Fibroblast of skin of right biceps (primary cell): ENCODE results near the gene ATP6V0A4.
"Not testable (repeated sequence)": the region's sequence is repeated elsewhere in the genome, so short reads cannot be mapped to it uniquely, and the experiment has no call there.

Source experiments
- DNase-seq: peaks from one replicate; pipeline ENCODE4 v3.0.0-alpha.2; 2013

Gene ATP6V0A4

DNA sequence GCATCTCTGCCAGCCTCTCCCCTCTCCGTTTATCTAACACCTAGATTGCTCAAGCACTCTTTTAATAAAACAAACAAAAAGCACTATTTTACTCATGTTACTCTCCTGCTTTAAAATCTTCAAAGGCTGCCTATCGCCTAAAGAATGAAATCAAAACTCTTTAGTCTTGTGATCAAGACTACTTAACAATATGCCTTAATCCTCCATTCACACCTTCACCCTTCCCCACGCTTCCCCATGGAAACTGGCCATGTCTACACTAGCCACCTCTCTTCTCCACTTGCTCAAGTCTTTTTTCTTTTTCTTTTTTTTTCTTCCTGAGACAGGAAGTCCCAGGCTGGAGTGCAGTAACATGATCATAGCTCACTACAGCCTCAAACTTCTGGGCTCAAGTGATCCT is 48.0 kb downstream of the ATP6V0A4 start:
- DNase-seq, result no peak

DNA sequence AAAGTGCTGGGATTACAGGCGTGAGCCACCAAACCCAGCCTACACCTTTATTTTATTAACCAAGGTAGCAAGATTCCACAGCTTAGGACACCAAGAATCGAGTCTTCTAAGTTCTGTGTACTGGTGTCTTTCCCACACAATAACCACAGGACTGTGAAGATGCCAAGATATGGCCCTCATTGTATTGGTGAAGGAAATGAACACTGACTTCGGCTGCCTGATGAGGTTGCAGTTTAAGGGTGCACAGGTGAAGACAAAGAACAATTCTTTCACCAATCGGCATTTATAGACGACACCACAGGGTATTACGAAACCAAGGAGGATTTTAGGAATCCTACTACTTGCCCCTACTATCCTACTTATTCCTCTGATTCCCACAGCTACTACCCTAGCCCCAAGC is 49.3 kb downstream of the ATP6V0A4 start:
- no peak for DNase-seq

DNA sequence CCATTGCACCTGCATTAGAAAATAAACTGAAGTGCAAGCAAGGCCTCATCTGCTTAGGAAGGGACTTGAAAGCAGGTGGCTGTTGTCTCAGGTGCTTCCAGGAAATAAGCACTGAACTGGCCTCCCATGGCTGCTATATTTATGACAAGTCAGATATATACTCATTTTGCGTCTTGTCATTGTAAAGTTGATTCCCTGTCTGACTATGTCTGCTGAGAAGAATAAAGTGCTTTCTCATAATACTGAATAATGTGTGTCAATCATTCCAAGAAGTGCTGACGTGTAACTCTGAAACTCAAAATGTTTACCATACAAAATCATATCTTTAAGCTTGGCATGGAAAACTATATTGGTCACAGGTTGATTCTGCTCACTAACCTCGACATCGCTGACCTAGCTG is 51.9 kb downstream of the ATP6V0A4 start:
- no peak for DNase-seq

DNA sequence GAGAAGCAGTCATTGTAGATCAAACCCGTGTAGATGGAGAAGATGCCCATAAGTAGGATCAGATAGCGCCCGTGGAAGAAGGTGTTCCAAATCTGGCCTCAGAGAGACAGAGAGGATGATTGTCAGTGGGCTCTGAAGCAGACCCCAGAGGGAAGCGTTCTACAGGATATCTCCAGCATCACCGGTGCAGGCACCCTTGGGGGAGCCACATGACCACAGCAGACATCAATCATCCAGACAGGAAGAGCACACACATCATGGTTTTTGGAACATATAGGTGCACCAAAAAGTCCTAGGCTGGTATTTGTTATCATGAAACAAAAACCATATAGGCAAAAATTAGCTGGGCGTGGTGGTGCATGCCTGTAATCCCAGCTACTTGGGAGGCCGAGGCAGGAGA is 52.8 kb downstream of the ATP6V0A4 start:
- no peak for DNase-seq

DNA sequence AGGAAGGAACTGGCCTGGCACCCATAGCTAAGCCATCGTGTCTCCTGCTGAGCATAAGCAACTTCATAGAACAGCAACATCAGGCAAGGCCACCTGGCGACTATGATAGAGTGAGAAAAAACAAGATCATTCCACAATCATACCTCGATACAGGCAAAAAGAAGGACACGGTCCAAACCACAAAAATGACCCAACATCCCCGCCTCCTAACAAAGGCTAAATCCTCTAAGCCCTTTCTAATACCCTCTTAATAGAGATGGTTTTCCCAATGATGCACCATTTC is 56.6 kb downstream of the ATP6V0A4 start:
- DNase-seq, result no peak

DNA sequence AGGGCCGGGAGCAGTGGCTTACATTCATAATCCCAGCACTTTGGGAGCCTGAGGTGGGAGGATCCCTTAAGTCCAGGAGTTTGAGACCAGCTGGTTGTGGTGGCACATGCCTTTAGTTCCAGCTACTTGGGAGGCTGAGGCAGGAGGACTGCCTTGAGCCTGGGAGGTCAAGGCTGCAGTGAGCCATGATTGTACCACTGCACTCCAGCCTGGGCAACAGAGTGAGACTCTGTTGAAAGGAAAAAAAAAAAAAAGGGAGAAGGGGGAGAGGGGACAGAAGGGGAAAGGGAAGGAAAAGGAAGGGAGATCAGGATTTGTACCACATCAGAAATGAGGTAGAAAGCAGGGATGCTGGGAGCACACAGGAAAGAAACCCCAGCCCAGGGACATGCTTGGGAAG is 58.1 kb downstream of the ATP6V0A4 start:
- no peak for DNase-seq

DNA sequence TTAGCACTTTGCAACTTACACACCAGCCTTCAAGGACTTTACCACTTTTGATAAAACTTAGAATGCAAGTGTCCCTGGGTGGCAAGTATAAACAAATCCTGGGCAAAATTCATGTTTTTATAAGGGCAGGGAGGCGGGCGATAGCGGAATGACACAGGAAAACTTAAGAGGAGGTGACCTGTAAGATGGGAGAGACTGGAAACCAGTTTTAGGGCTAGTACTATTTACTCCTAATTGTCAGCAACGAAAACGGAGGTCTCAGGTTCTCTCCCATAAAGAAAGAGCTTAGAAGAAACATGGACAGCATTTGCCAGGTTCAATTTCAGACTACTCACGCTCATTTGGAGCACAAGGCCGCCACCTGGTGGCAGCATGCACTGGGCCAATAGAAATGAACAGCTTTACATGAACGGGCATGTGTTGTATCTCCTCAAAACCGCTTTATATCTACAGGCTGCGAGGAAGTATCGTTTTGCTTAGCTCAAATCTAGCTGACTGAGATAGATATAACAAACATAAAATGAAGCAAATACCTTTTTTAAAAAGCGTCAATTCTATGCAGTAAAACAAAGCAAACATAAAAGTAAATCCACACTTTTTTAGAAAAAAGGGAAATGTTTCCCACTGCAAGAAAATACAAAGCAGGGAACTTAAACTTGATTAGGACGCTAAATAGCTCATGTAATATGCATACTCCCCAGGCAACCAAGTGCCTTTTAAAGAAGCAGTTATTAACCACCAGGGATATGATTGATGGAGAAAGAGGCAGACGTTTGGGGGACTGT is 59.3 kb downstream of the ATP6V0A4 start:
- DNase-seq, result peak; percentile 66

DNA sequence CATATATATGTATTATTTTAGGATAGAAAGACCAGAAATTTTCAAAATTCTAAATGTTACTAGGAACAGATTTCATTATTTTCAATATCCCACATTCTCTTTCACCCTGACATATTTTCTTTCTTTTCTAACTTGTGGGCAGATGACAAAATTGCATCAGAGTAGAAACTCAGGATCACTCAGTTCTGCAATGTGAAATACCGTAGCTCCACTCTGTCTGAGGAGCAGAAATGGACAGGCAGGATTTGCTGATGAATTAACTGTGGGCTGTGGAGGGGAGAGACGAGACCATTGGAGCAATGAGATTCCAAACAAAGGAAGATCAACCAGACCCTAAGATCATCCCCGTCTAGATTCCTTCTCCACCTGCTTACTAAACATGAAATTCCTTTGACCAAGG is 59.9 kb downstream of the ATP6V0A4 start:
- no peak for DNase-seq

DNA sequence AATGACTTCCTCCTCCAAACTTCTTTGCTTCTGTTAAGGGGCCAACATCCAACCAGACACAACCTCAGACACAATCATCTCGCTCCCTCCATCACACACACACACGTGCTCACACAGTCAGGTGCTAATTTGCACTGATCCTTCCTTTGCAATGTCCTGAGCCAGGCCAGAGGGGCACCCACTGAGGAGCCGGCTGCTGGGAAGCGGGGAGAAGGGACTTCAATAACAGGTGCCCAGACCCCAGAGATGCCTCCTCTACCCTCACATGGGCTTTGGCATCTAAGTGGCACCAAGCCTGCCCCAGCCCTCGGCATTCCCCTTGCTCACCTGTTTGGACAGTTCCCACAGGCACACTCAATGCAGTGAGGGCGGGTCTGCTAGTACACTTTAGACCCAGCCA is 62.6 kb downstream of the ATP6V0A4 start:
- no peak for DNase-seq

DNA sequence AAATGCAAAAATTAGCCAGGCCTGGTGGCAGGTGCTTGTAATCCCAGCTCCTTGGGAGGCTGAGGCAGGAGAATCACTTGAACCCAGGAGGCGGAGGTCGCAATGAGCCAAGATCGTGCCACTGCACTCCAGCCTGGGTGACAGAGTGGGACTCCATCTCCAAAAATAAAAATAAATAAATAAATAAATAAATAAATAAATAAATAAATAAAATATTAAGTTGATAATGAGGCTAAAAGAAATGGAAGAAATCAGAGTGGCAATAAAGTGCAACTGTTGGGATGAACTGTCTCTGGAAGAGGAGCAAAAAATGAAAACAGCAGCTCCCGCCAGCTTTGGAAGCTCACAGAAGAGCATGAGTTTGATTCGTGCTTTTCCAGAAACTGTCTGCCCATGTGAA is 66.3 kb downstream of the ATP6V0A4 start:
- DNase-seq, result not testable (repeated sequence)

DNA sequence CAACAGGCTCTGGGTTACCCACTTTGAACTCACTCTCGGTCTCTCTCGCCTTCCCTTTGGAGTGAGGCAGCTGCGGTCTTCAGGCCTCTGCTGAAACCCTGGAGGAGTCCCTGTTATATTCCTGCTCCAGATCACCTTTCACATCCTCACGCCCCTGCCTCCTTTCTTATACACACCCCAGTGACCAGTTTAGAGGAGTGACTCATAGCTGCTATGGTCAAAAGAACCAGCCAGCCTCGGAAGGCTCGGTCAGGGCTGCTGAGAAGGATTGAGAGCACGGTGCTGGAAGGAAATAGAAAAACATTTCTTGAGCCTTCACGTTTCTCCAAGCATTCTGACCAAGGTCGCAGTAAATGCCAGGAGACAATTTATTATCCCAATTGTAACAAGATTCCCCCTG is 68.6 kb downstream of the ATP6V0A4 start:
- no peak for DNase-seq

DNA sequence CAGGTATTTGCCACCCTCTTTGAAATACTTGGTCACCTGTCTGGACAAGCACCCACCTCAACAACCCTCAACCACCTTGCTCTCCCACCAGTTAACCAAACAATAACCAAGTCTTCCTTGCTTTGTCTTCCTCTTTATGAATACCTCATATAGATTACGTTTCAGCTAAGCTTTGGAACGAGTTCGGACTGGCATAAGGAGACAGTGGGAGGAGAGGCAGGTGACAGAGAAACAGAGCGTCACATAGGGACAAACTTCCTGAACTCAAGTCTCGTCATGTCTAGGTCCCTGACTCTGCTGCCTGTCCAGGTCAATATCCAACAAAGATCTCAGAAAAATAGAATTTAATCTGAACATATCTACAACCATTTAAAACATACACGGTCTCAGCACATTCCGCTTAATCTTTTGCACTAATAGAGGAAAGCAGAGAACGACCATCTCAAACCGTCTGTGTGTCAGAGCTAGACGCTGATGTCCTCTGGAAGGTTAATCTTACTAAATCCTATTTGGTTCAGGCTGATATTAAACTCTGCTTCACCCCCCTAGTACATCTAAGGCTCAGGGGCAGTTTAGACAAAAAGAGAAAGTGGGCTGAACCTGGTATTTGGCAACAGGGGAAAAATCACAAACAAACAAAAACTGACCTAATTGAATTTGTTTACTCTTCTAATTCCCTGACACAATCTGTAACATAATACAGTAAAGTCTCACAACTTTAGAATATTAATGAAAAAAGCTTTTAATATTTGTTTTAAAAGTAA is 70.5 kb downstream of the ATP6V0A4 start:
- DNase-seq, result no peak

DNA sequence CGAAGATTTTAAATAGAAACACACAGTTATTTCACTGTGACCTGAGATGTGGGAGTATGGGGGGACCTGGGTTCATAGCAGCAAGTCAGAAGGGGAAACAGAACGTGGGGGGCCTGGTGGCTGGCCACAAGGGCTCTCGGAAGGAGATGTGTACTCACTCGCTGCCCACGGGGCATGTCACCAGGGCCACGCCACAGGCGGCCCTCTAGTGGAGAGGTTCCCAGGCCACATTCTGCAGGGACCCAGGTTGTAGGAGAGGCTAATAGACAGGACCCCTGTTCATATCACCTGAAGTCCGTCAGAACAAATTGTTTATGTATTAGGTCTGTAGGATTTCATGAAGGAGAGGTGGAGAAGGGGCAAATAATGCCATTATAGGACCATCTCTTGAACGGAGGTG is 71.7 kb downstream of the ATP6V0A4 start:
- no peak for DNase-seq

DNA sequence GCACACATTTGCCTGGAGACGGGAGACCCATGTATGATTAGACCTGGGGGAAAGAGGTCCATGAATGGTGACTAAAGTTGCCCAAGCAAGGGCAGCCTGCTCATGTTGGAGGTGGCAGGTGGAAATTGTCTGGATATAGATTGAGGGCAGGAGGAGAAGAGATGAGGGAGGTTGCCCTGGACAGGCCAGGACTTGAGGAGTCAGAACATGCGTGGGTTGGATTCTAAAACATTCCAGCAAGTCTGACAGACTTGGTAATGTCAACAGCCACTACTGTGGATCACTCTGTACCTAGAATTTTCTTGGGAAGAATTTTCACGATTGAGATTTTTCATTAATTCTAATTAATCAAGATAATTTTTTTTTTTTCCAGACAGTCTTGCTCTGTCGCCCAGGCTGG is 77.7 kb downstream of the ATP6V0A4 start:
- no peak for DNase-seq

DNA sequence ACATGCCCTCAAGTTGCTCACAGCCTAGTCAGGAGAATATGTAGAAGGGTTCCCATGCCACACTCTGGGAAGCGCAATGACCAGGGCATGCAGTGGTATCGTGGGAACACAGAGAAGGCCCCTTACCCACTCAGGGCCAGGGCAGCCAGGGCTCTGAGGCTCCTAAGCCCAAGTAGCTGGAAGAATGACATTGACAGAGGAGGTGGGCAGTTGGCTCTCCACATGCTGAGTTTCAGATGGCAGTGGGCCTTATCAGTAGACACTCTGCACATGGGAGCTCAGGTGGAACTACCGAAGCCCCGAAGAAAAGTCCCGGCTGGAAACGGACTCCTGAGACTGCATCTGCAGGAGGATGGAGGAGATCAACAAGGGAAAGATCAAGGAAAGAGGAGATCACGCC is 81.1 kb downstream of the ATP6V0A4 start:
- DNase-seq, result no peak

DNA sequence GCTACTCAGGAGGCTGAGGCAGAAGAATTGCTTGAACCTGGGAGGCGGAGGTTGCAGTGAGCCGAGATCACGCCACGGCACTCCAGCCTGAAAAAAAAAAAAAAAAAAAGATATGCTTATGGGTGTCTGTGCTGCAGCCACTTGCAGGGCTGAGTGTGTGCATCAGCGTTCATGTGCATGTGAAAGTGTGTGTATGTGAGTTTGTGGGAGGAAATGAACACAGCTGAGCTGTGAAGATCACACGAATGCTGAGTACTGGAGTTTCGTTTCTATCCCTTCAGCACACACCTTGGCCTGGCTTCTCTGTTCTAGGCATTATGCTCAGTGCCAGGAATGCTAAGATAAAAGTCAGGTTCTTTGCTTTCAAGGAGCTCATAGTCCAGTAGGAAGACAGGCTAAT is 84.8 kb downstream of the ATP6V0A4 start:
- no peak for DNase-seq

DNA sequence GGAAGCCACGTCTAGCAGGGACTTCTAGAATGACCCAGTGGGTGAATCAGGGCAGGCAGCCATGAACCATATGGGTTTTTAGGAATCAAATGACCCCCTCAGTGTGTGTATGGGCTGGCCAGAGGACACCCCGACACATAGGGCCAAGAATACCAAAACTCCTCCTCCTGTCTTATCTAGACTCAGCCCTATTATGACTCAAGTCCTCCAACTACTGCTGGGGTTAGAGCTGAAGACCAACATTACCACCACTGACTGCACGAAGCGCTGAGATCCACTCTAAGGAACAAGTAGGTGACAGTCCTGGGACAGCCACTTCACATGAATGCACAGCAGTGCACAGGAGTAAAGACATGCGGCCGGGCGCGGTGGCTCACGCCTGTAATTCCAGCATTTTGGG is 85.3 kb downstream of the ATP6V0A4 start:
- no peak for DNase-seq

DNA sequence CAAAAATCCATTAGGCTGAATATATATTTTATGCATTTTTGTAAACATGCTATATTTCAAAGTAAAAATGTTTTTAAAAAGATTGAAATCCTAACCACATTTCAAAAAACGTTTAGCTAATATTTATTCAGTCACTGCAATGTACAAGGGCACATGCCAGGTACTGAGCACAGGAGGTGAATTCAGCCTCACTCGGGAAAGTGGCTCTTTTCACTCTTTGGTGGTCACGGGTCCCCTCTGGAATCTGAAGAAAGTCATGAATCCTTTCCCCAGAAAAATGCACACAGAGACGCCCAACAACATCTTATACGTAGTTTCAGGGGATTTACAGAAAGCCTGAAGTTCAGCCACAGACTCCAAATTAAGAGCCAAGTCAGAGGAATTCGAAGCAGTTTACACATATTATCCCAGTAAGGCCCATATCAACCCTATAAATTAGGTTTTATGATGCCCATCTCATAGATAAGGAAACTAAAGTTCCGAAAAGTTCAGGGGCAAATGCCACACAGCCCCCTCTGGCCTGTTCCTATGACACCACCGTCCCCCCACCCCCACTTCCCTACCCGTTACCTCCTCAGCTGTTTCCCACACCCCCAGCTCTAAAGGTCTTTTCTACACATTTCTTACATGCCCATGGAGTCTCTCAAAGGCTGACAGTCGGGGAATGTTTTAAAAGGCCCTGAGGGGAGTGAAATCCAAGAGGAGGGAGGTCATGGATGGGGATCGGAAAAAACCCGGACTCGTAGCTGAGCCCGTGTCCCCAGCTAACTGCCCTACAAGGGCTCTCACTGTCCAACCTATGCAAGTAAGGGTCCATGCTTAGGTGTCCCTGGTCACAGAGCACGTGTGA is 87.2 kb downstream of the ATP6V0A4 start:
- no peak for DNase-seq

DNA sequence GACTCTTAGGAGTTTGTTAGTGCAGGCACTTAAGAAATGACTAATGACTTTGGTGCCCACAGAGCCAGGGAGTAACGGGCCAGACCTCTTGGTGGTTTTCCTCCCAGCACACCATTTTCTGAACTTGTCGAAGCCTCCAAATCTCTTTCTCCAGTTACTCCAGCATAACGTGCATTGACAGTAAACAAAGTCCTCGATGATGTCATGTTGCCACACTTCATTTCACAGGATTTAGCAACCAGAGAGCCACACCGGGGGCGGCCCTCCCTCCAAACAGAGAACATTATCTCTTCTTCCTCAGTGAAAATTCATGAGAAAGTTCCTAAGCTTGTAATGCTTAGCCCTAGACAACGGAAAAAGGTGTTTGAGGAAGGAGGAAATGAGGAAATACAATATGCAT is 92.8 kb downstream of the ATP6V0A4 start:
- no peak for DNase-seq

DNA sequence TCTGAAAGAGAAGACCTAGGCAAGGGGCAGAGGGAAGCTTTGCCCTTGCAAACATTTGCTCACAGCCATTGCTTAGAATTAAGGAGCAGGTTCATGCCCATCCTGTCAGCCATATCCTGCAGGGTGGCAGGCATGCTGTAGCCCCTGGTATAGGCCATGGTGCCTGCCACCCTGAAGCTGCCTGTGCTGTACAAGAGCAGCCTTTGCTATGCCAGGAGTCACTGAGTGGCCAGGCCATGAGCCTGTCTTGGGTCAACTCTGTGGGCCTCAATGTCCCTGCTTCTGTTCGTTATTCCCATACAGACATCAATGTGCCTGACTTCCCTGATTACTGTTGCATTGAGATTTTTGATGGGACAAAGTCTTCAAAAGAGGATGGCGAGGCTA is 96.5 kb downstream of the ATP6V0A4 start:
- DNase-seq, result no peak

DNA sequence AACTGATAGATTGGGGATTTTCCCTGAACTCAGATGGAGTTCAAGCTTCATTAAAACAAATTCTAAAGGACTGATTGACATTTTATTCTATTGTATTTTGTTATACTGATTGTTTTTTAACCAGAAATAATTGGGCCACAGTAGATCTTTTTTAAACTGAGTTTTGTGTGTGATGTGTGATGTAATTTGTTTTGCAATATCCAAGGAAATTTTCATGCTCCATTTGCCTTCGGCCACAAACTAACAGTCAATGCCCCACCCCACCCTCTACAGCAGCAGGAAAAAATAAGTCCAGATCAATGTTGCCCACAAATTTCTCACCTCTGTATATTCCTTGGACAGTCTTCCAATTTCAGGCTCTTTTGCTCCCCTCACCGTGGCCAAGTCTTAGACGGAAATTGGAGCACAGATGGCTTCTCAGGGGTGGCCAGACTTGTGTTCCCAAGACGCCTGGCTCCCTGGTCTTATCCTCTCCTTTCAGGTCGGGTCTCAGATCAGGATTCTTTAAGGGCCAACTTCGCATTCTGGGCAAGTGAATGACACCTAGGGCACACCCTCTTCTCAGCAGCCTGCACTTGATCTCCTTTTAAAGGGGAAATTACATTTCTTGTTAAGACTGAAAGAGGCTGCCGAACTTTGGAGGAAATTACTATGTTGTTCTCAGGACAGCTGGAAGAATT is 97.0 kb downstream of the ATP6V0A4 start, which contains the start of gene SVOPL:
Gene SVOPL (minus strand): TSS at position 506 of the 680 bp plus-strand sequence. CDS start 22,317 bp downstream, outside the sequence.
- DNase-seq, result no peak

DNA sequence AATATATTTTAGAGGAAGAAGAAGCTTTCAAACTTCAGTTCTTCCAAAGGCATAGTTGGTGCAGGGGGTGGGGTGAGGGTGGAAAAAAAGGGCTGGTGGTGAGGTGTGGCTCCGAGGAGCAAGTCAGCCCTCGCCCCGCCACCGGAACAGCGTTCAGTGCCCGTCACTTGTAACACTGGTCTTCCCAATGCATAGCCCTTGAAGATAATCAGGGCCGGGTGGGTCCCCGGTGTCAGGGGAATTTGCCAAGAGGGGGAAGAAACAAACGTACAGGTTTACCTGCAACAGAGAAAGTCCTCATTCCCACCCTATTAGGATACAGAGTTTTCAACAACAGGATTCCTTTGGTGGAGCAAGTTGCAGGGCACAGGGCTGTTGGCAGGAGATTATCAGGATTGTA is 98.3 kb downstream of the ATP6V0A4 start:
- DNase-seq, result no peak

DNA sequence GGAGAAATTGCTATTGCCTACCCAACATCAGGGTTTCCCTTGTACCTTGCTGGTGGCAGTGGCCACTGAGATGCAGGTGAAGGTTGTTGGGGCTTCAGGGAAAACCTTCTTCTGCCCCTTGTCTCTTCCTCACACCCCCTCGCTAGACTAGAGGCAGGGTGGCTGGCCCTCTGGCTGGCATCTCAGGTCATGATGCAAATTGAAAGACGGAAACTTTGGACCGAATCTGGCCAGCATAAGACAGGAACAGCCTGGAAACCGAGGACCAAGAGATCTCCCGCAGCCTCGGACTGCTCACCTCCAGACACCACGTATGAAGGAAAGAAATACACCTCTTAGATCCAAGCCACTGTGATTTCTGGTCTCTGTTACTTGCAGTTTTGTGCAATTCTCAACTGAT is 99.7 kb downstream of the ATP6V0A4 start:
- DNase-seq, result no peak
